AML-193 (cell line): Measurements from ENCODE around the gene CAPN2.

Source experiments
- DNase-seq, 2 experiments: peaks; one replicate each; lab custom pipeline; 2025; lab: John Stamatoyannopoulos, UW

CAPN2 gene

DNA sequence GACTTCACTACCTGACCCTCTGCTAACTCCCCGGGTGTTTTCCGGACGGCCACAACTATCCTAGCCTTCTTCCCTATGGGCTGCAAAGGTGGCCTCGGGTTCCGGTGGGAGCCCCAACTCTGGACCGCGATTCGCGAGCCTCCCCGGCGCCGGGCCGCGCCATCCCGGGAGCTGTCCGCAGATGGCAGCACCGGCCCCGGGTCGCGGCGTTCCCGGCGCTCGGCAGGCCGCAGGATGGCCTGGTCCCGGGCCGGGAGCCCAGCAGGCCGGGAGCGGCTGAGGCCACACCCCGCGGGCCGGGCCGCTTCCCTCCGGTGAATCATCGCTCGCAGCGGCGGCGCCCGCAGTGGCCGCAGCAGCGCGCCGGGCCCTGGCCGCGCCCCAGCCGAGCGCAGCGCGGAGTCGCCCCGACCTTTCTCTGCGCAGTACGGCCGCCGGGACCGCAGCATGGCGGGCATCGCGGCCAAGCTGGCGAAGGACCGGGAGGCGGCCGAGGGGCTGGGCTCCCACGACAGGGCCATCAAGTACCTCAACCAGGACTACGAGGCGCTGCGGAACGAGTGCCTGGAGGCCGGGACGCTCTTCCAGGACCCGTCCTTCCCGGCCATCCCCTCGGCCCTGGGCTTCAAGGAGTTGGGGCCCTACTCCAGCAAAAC is at the start of gene CAPN2:
TSS of gene CAPN2 (plus strand) at position 346 of the 656 bp plus-strand sequence. CDS start at position 448, 102 bp downstream.
- DNase-seq, result peak in 1 of 2 experiments; percentile 15

DNA sequence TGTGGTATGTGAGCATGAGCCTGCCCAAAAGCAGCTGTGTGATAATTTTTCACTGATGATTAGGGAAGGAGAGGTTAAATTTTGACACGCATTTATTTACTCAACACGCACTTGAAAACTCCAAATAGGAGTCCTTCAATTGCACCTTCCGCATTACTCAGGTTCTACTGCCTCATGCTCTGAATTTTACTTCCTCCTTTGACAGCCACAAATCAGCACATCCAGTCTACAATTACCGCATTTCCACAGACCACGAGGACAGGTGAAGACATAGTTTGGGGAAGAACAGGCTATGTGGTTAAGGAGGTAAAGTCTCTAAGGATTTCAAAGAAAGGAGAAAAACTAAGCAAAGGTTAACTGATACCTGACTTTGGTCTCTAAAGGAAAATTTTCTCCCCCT is 49.4 kb upstream of the CAPN2 start:
- no peak for DNase-seq

DNA sequence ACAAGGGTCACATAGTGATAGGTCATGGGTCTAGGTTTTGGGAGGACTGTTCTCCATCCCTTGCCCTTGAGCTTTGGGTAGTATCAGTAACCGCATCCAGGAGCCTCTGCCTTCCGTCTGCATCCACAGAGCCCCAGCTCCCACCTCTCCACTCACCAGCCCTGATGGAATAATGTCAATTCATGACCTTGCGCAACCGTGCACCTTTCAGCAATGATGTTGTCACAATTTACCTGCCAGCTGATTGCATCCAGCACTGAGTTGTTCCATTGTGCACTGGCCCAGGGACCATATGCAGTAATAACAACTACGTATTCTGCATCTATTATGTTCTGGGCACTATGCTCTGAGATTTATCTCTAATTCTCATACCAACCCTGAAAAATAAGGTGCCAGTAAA is 48.2 kb upstream of the CAPN2 start:
- DNase-seq, result no peak

DNA sequence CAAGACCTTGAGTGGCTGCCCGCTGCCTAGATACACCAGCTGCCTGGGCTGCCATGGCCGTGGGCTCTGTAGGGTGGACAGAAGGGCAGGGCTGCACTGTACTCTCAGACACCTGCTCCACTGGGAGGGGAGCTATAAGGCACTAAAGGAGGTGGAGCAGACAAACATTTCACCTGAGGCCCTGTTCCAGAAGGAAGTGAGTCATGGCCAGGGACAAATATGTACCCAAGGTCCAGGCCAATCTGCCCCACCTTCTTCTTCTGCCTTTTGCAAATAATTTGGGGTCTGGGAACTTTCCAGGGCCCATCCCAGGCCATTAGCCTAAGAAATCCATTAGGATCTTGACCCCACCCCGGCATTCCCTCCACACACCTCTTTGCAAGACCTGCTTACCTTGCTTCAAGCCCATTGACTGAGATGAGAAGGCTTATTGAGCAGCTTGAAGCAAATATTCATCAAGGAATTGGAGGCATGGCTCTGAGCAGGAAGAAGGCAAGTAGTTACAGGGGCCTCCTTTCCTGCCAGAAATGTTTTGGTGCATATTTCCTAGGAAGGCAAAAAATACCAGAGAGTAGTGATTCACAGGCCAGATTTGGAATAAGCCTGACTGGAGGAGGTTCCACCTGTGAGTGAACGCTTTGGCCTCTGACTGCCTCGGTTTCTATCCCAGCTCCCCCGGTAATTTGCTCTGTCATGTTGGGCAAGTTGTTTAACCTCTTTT is 46.6 kb upstream of the CAPN2 start, which contains the start of gene CAPN8:
TSS of gene CAPN8 (minus strand) at position 110 of the 721 bp plus-strand sequence. CDS start at position 55, 55 bp downstream.
- no peak for DNase-seq

GRCh38 chr1:223667484-223668182 is 44.7 kb upstream of the CAPN2 start:
- DNase-seq, result no peak

DNA sequence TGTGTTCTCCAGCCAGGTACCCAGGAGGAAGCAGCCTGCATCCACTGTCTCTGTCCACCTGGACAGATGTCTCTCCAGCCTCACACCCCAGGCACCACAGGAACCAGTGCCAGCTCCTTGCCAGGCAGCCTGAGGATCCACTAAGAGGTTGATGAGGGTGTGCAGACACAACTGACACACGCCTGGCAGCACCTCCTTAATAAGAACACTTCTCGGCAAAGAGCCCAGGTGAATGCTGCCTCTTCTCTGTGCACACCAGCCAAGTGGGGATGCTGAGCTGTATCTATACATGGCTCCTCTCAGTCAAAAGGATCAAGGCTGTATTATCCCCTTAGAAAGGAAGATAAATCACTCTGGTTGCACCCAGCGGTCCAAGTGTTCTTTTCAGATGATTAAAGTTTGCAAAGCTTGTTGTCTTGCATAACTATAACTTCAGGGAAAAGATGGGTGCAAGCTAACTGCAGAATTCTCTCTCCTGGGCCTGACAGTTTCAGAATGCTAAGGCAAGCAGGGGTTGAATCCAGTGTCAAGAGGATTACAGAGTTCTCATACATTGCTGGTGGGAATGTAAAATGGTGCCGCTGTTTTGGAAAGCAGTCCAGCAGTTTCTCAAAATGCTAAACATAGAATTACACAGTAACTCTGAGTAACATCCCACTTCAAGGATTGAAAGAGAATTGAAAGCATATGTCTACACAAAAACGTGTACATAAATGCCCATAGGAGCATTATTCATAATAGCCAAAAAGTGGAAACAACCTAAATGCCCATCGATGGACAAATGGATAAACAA is 43.1 kb upstream of the CAPN2 start:
- DNase-seq, result no peak

DNA sequence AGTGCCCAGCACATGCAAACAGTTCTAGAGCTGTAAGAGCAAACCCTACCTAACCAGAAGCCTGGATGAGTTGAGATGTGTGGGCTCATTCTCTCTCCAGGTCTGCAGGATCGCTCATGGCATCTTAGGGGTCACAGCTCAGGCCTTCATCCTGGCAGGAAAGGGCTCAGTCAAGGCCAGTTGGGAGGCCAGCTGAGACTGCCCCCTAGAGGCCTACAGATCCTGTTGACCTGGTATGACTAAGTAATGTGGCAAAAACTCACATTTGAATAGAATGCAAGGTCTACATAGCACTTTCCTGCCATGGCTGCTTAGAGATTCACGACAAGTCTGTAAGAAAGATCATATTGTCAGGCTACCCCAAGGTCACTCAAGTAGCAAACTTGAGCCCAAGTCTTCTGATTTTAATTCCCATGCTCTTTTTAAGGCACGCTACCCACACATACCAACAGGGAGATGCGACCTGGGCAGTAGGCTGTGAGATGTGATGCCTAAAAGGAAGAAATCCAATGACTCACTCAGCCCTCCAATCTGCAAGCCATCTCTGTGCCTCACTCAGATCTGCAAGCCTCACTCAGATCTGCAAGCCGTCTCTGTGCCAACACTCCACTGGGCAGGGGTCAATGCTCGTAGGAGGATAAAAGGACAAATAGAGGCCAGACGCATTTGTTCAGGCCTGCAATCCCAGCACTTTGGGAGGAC is 41.7 kb upstream of the CAPN2 start:
- peak; percentile 9 to 28 for DNase-seq

DNA sequence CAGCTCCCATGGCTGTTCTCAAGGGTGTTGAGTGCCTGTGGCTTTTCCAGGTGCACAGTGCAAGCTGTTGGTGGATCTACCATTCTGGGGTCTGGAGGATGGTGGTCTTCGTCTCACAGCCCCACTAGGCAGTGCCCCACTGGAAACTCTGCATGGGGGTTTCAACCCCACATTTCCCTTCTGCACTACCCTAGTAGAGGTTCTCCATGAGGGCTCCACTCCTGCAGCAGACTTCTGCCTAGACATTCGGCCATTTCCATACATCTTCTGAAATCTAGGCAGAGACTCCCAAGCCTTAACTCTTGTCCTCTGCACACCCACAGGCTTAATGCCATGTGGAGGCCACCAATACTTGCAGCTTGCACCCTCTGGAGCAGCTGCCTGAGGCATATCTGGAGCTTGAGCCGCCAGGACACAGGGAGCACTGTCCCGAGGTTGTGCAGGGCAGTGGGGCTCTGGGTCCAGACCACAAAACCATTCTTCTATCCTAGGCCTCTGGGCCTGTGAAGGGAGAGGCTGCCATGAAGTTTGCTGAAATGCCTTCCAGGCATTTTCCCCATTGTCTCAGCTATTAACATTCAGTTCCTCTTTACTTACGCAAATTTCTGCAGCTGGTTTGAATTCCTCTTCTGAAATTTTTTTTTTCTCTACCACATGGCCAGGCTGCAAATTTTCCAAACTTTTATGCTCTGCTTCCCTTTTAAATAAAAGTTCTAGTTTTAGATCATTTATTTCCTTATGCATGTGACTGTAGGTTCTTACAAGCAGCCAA is 38.0 kb upstream of the CAPN2 start:
- DNase-seq, result peak in 1 of 2 experiments; percentile 9

- DNase-seq, result peak; percentile 5 to 37
These were observed 33.5 kb upstream of the CAPN2 start for GRCh38 chr1:223678841-223679240.

DNA sequence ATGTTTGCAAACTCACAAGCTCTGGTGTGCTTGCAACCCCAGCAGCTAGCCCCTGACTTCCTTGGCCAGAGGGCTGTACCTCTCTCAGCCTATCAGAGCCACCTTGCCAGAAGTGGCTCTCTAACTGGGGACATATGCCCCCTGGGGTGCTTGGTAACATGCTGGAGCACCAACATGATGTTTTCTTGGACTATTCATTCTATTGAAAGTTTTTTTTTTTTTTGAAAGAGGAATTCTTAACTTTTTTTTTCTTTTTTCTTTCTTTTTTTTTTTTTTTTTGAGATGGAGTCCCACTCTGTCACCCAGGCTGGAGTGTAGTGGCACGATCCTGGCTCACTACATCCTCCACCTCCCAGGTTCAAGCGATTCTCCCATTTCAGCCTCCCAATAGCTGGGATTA is 32.2 kb upstream of the CAPN2 start:
- no peak for DNase-seq

DNA sequence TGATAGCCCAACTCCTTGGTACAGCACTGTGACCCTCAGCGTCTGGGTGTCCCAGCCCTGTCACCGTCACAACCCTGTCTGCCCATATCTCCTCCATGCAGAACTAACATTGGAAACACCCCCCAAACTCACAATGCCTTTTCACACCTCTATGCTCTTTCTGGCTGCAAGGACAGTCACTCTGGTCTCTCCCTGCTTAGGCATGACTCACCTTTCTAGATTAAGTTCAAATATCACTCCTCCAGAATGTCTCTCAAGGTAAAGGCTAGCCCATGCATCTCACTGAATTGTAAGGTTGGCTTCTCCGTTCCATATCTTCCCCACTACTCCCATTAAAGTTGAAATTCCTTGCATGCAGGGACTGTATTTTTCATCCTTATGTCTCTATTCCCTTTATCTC is 29.8 kb upstream of the CAPN2 start:
- DNase-seq, result no peak

DNA sequence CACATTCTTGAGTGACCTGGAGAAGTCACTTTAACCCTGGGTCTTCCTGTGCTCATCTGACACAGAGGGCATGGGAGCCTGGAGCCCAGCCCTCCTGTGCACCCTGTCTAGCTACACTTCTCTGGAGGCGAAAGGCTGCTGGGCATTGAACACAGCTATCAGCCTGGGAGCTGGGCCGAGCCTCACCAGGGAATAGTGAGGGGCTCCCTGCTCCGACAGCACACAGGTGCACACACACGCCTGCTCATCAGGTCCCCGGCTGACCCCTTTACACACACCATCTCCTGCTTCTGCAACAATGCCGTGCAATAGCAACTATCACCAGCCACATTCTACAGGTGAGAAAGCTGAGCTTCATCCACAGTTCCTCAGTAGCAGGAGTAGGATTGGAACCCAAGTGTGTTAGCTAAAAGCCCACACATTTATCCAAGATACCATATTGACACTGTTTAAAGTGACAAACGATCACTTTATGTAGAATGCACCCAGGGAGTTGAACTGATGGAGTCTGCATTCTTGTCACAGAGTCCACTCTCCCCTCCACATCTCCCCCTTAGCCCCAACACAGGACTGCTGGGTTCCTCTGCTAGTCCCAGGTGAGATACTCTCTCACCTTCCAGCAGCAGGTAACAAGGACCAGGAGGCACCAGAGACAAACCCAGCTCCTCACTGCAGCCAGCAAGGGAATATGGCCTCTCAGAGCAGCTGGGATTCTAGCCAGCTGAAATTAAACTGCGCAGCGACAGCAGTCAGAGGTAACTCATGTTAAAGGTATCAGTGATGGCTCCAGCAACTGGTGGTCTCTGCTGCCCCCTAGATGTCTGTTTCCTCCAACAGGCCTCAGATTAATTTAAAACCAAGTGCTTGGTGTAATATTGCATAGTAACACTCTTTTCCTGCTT is 28.5 kb upstream of the CAPN2 start:
- DNase-seq, result peak in 1 of 2 experiments; percentile 8

GRCh38 chr1:223684488-223684792 is 27.9 kb upstream of the CAPN2 start:
- DNase-seq, result no peak

GRCh38 chr1:223691121-223691520 is 21.2 kb upstream of the CAPN2 start:
- no peak for DNase-seq

DNA sequence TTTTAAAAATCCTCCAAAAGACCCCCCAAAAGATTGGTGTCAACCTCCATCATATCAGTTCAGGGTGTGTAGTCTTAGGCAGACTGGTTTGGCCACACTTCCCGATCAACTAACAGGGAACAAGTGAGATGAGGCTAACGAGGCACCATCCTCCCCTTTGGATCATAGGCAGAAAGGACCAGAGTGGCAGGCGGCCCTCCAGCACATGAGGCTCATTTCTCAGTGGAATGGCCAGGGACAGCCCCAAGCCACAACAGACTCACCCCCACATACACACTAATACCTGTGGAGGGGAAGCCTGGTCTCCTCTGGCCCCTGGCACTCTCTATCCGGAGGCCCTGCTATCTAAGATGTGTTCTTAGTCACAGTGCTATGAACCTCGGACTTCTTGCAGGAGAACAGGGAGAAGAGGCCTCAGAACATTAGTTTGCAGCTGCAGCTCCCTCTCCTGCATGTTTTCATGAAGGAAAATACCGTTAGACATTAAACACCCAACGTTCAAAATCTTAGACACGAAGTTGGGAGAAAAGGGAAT is 17.3 kb upstream of the CAPN2 start:
- no peak for DNase-seq

- no peak for DNase-seq
These were observed 16.4 kb upstream of the CAPN2 start for GRCh38 chr1:223695941-223696340.

DNA sequence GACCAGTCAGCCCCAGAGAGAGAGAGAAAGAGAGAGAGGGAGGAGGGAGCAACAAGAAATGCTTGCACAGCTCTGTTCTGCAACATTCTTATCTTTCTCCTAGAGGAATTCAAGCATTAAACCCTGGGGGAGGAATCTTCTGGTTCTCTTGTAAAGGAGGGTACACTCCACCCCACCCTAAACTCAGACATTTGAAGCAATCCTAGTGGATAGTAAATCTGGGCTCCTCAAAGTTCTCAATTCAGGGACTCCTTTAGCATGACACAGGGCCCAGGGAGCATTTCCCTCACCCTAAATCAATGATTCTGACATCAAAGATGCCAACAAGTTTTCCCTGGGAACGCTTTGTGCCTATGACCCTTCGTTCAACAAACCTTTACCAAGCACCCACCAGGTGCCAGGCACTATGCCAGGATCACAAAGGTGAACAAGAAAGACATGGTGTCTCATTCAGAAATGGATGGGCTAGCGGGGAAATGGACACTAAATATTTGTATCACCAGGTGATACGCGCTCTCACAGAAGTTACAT is 11.9 kb upstream of the CAPN2 start:
- DNase-seq, result no peak

- no peak for DNase-seq
These were observed 11.2 kb upstream of the CAPN2 start for GRCh38 chr1:223700942-223701637.
